DMS153 treated with DMSO at 0.1 percent for 48 hours (cell line): ENCODE results near the gene ZFHX3.
A peak's percentile ranks its signal among the peaks of the same experiment; 100 is the strongest.
"Not testable (repeated sequence)": the region's sequence is repeated elsewhere in the genome, so short reads cannot be mapped to it uniquely, and the experiment has no call there.

ENCODE experiments used
- DNase-seq: peaks from one replicate; lab custom pipeline; 2025; ENCODE audit not compliant: unreplicated experiment; lab: John Stamatoyannopoulos, UW

ZFHX3 gene

DNA sequence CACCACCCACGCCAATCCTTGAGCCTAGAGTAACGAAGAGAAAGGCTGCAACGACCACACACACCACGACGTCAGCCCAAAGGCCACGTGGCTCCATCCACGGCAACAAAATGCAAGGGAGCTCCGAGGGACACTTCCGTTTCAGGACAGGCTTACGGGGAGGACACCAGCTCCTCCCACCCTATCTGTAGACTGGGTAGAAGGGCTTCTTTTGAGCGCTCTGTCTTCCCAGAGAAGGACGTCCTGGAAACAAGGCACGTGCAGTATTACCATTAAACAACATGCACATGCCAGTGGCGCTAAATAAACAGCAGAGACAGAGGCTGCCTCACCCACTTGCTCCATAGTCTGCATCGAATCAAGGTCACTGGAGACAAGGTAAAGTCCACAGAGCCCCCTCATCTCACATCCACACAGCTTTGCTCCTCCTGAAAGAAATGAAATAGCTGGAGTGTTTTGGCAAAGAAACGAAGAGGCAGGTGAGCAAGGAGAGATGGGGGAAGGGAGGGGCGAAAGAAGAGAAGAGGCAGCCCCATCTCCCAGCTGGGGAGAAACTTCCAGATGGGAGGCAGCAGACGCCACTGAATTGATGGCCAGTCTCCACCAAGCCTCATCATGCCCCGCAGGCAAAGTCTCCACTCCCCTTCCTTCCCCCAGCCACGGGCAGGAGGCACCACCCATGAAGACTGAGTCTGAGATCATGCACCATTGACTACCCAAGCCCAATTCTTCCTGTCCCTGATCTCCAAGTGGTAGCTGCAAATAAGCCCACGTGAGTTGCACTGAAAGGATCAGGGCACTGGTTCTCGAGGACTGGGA is 24.0 kb downstream of the ZFHX3 start:
- DNase-seq: no peak

GRCh38 chr16:73023320-73023719 is 24.6 kb downstream of the ZFHX3 start:
- no peak for DNase-seq

- no peak for DNase-seq
Measured at GRCh38 chr16:73022534-73022933, 25.4 kb downstream of the ZFHX3 start.

DNA sequence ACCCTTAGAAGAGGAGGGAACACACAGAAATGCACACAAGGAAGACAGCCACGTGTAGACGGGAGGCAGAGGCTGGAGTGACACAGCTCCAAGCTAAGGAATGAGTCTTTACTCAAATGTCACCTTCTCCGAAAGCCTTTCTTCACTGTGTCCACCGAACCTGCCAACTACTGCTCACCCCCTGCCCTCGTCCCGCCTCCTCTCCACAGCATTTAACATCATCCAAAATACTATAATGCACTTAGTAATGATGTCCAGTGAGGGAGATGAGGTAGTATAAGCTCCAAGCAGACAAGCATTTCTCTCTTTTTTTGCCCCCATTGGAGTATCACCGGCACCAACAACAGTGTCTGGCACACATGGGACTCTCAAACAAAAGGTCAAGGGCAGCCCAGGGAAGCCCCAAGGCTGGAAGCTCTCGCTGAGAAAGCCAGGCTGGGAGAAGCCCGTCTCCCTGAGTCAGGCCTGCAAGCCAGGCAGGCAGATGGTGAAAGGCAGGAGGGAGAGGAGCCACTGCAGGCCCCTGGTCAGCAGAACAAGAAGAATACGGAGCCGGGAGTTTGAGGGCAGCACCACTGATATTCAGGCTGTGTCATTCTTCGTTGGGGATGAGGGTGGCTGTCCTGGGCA is 25.9 kb downstream of the ZFHX3 start:
- no peak for DNase-seq

GRCh38 chr16:73020409-73020884 is 27.5 kb downstream of the ZFHX3 start:
- peak; percentile 20 for DNase-seq

DNA sequence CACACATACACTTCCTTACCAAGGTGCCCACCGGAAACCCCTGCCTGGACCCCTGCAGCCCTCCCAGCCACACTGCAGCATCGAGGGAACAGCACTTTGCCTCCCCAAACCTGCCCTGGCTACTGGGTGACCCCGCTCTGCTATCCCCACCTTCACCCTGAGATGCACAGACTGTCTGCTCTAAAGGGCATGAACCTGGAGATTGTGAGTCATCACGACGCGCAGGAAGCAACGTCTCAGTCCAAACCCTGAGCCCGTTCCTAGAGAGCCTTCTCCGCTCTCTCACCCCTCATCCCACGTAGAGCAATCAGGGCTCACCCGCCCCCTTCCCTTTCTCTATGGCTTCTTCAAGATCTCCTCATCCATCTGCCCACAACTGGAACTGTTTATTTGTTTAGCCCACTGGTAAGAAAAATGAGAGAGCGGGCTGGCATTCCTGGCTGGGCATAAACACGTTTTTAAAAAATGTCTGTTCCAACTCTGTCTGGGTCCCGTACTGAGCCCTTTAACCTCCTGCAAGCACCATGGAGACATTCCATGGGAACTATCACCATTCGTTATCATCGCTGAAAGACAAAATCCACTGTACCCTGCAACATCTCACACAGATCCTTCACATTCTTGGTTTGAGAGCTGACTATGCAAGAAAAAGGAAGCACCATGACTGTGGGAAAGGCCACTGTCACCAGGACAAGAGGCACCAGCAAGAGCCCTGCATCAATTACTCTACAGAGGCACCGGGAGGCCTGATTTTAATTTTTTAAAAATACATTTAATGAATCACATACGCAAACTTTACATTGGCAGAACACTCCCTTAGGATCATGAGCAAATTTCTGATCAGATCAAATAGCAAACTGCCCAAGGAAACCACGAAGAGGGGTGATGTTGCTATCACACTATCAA is 28.2 kb downstream of the ZFHX3 start:
- no peak for DNase-seq

- no peak for DNase-seq
Measured at GRCh38 chr16:73018821-73019456, 29.0 kb downstream of the ZFHX3 start.

GRCh38 chr16:73017321-73017720 is 30.6 kb downstream of the ZFHX3 start:
- no peak for DNase-seq

DNA sequence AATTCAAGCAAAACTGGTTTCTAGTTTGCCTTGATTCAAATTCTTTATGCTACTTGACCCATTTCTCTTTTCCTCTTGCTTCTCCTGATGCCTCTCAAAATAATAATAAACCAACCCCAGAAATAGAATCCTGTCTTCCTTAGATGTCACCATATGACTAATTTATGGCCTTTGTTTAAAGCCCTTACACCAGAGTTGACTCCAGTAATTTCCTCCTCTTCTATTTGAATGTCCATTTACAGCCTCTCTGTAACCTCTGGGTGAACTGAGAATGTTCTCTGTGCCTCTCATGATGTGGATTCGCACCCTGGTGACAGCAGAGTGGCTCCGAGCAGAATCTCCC is 31.5 kb downstream of the ZFHX3 start:
- no peak for DNase-seq

GRCh38 chr16:73015612-73016487 is 32.1 kb downstream of the ZFHX3 start:
- no peak for DNase-seq

DNA sequence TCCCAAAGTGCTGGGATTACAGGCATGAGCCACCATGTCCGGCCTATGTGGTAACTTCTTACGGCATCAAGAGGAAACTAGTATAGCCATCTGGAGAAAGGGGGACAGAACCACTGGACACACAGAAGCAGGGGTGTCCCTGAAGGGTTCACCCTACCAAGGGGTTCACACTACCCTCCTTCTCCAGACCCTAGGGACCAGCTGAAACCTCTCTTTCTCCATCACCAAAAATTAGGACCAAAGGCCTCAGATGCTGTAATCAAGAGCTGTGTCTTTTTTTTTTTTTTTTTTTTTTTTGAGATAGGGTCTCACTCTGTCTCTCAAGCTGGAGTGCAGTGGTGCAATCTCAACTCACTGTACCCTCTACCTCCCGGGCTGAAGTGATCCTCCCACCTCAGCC is 33.2 kb downstream of the ZFHX3 start:
- DNase-seq: no peak

- no peak for DNase-seq
Measured at GRCh38 chr16:73013974-73014373, 34.0 kb downstream of the ZFHX3 start.

DNA sequence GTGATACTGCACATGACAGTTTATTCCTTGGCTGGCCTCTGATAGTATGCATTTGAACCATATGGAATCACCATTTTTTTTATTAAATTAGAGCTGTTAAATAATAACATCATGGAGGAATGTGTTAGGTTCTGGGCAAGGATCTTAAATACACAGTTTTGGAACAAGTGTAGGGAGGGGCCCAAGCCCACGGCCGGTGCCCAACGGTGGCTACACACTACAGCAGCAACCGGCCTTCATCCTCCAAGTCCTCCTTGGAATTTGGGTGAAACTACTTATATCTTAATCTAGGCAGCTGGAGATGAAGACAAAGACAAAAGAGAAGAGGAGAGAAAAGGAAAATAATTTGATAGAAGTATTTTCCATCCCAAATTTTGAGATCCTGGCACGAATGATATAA is 35.6 kb downstream of the ZFHX3 start:
- no peak for DNase-seq

DNA sequence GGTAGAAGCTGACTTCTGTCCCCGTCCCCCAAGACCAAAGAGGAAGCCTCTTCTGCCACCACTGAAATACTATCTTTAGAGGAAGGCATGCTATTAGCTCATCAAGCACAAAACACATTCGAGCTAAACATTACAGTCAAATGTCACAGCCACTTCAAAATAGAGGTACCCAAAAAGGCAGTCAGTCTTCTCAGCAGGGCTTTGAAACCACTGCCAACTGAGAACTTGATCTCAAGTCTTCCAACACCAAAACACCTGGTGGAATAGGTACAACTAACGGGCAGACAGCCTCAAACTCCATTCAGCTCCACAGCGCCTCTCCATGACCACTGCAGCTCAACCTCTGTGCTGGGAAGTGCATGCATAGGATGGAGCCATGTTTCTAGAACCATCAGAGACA is 36.0 kb downstream of the ZFHX3 start:
- no peak for DNase-seq

DNA sequence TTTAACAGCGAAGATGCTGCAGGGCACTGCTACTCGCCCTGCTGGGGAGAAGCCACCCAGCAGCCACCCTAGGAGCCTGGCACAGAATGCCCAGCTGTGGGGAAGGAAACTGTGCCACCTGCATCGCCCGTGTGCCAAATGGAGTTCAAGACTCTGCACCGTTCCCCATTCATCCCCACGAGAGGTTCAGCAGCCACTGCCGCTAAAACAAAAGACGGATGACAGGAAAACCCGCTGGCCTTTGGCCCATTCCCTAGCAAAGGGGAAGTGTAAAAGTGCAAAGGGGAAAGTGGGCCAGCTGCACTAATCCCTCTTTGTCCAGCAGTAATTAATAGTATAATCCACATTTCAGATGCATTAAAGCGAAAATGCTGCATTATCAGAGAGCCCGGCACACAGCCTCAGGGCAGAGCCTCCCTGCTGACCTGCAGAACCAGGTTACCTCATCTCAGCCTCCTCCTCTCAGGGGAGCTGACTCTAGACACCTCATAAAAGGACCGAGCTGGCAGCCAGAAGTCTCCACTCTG is 37.7 kb downstream of the ZFHX3 start:
- no peak for DNase-seq

GRCh38 chr16:73009710-73010109 is 38.2 kb downstream of the ZFHX3 start:
- not testable (repeated sequence) for DNase-seq

- no peak for DNase-seq
Measured at GRCh38 chr16:73006026-73006425, 41.9 kb downstream of the ZFHX3 start.

- no peak for DNase-seq
Measured at GRCh38 chr16:73002866-73003265, 45.1 kb downstream of the ZFHX3 start.

DNA sequence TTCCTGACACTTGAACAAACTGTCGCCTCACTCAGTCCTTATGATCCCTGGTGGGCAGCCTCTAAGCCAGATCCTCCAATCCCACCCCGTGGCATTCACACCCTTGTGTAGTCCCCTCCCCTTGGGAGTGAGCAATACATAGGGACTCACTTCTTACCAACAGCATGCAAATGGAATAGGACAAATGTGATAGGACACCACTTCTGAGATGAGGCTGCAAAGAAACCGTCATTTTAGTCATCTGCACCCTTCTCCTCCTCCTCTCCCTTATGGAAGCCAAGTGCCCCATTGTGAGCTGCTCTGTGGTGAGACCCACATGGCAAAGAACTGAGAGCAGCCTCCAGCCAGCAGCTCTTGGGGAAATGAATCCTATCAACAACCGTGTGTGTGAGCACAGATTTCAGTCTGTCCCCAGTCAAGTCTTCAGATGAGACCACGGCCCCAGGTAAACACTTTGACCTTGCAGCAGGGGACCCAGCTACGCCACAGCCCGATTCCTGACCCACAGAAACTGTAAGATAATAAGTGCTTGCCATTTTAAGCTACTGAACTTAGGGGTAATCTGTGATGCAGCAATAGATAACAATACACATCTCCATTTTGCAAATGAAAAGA is 46.9 kb downstream of the ZFHX3 start:
- DNase-seq: no peak
